T-cell (primary cell): Measurements from ENCODE around the gene CD6. TPM values are rescaled to one million over a fixed set of nuclear protein-coding genes. Genes with fewer than 3 reads are reported as not detected.

ENCODE experiments used
- ATAC-seq, 4 experiments: fragments of 200-7000 bp in 3 of 4; fragments of 150-1000 bp in 1 of 4; cut with Tn5 transposase; replicated peaks in 1 of 4; 1 replicate in 3 of 4; 2 replicates in 1 of 4; pipeline ENCODE4 v1.10.0; 2021; ENCODE audit warnings: moderate library complexity in 3 of 4, mild to moderate bottlenecking in 2 of 4, moderate number of reproducible peaks in 1 of 4
- CTCF ChIA-PET, 2 donors: fragments of 300-600 bp; sonication (Branson Sonifier 250); formaldehyde crosslinking; loops; one replicate each; lab custom pipeline; 2022; ENCODE audit warnings: antibody characterized with exemption in 2 of 2; lab: Charles Lee
- POLR2A ChIA-PET, 2 donors: fragments of 300-600 bp; sonication (Branson Sonifier 250); formaldehyde crosslinking; loops; one replicate each; lab custom pipeline; 2022; ENCODE audit warnings: antibody characterized with exemption in 2 of 2; lab: Charles Lee
- DNase-seq, 35 experiments: peaks; one replicate each; pipeline versions ENCODE4 v3.0.0 to v3.0.0-alpha.2; 2013 to 2023
- H3K27ac ChIP-seq: one replicate; pipeline ENCODE4 v1.5.1; 2013; ENCODE audit warnings: low read length
- H3K27me3 ChIP-seq, 2 experiments: replicated peaks in 1 of 2; 1 replicate in 1 of 2; 2 replicates in 1 of 2; pipeline versions ENCODE4 v1.6.1 to v1.7.0; 2013; ENCODE audit warnings: low read length in 1 of 2, mixed read lengths in 1 of 2; ENCODE audit not compliant: control insufficient read depth in 2 of 2, insufficient read depth in 2 of 2; ENCODE audit errors: extremely low read depth in 1 of 2
- H3K36me3 ChIP-seq, 2 donors: 1 replicate in 1 of 2; 2 replicates in 1 of 2; pipeline versions ENCODE4 v1.6.1 to v1.7.0; 2013; ENCODE audit warnings: low read length in 1 of 2; ENCODE audit not compliant: control insufficient read depth in 2 of 2, insufficient read depth in 1 of 2; ENCODE audit errors: extremely low read depth in 1 of 2
- H3K4me1 ChIP-seq, 2 experiments: 1 replicate in 1 of 2; 2 replicates in 1 of 2; pipeline versions ENCODE4 v1.6.1 to v1.7.0; 2013; ENCODE audit warnings: low read length in 2 of 2, mixed read lengths in 1 of 2; ENCODE audit not compliant: insufficient read depth in 2 of 2, control insufficient read depth in 1 of 2; ENCODE audit errors: extremely low read depth in 1 of 2
- H3K4me3 ChIP-seq, 2 donors: 1 replicate in 1 of 2; 2 replicates in 1 of 2; pipeline versions ENCODE4 v1.5.1 to v1.7.0; 2013; ENCODE audit warnings: mild to moderate bottlenecking in 2 of 2, low read length in 1 of 2, moderate library complexity in 1 of 2; ENCODE audit not compliant: control insufficient read depth in 1 of 2; ENCODE audit errors: extremely low read depth in 1 of 2
- H3K9me3 ChIP-seq: 2 replicates; pipeline ENCODE4 v1.7.0; 2013
- H3K27ac Mint-ChIP-seq, 2 donors: one replicate each; pipeline ENCODE4 v1.8.0; 2020 to 2021; ENCODE audit warnings: mild to moderate bottlenecking in 2 of 2, mixed read lengths in 2 of 2
- H3K27me3 Mint-ChIP-seq, 2 donors: one replicate each; pipeline ENCODE4 v1.8.0; 2021 to 2022; ENCODE audit warnings: mixed read lengths in 2 of 2
- H3K36me3 Mint-ChIP-seq: one replicate; pipeline ENCODE4 v1.8.0; 2021; ENCODE audit warnings: mixed read lengths
- H3K4me1 Mint-ChIP-seq, 3 donors: one replicate each; pipeline ENCODE4 v1.8.0; 2020 to 2022; ENCODE audit warnings: mixed read lengths in 3 of 3, mild to moderate bottlenecking in 1 of 3
- H3K4me3 Mint-ChIP-seq, 3 donors: one replicate each; pipeline ENCODE4 v1.8.0; 2020 to 2022; ENCODE audit warnings: mild to moderate bottlenecking in 3 of 3, mixed read lengths in 3 of 3, moderate library complexity in 3 of 3
- H3K9me3 Mint-ChIP-seq, 3 donors: one replicate each; pipeline ENCODE4 v1.8.0; 2020 to 2022; ENCODE audit warnings: mixed read lengths in 3 of 3
- WGBS: methylation state at CpG from one replicate; pipeline ENCODE4 v1.1.5; 2013; ENCODE audit warnings: missing lambda C conversion rate; ENCODE audit not compliant: insufficient coverage; 5-methylcytosine and 5-hydroxymethylcytosine counted together
- total RNA-seq, 35 experiments: library from RNA in 6 of 35; stranded (reverse) in 6 of 35; fragments of 120-200 nt in 1 of 35; gene quantifications; one replicate each; pipeline versions ENCODE4 v1.2.1 to v1.2.4 and lab custom pipeline; 2013 to 2026

The CD6 gene
- total RNA-seq, 5 donors from 2014 or later (not counting 1 experiment from before 2014, with no cell fraction given): 413 to 594 (median 495) TPM

DNA sequence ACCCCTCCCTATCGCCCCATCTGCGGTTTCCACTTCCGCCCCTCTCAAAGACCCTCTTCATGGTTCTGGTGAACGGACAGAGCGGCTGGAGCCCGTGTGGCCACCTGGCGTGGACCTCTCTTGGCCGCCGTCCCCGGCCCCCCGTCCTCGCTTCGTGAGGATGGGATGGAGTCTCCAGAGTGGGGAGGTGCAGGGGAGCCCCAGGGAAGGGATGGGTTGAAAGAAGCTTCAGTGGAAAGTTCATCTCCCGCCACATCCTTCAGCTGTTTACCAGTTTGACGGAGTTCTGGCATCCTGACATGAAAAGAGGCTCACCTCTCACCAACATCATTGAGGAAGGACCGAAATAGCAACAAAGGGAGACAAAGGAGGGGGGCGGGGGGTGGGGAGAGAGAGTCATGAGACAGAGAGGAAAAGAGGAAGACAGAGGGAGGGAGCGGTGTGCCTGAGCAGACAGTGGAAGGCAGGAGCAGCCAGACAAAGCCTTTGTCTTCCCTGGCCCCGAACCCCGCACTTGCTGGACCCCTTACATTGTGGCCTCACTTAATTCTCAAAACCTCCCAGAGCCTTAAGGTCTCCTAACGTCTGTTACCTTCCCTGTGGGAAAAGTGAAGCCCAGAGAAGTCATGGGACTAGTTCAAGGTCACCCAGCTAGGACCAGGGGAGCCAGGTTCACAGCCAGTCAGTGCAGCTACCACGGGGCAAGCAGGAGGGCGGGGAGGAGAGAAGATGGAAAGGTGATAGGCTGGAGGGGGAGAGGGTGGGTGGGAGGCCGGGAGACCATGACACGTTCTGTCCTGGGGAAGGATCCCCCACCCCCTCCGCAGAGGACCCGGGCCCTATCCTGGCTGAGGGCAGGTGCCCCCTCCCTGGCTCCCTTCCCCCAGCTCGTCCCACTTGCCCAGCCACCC, 54.9 kb downstream of the CD6 start:
- ChIA-PET CTCF (interaction anchor here in 1 of 2 donors (0.6 to 1.5 kb wide), 4 partner anchors 16 to 196 kb away, joined by 3 to 9 read pairs (median 3); no protein-coding TSS in a partner anchor), POLR2A (interaction anchor here (0.5 to 2.2 kb wide), 5 partner anchors 16 to 83 kb away, joined by 3 to 13 read pairs (median 3); no protein-coding TSS in a partner anchor)
- peaks cover 2% of the 10 kb centered on the region for H3K36me3 Mint-ChIP-seq
- Histone ChIP-seq H3K27me3 (no peaks in the 10 kb centered on the region), H3K36me3 (no peaks in the 10 kb centered on the region), H3K9me3 (no peaks in the 10 kb centered on the region), H3K4me3 (peak overlapping the region; percentile 29 to 53), H3K4me1 (peaks cover 60 to 83% of the 10 kb centered on the region in 2 experiments), H3K27ac (peak overlapping the region; percentile 92)
- peaks cover 86 to 98% (median 90%) of the 10 kb centered on the region in 3 donors for H3K4me1 Mint-ChIP-seq
- no peaks in the 10 kb centered on the region for H3K9me3 Mint-ChIP-seq
- peak overlapping the region; percentile 57 to 87 (median 68) for H3K4me3 Mint-ChIP-seq
- DNase-seq (peak; percentile 40 to 86 (median 61)), ATAC-seq (peak; percentile 39 to 49 (median 44))
- peak overlapping the region; percentile 93 to 94 for H3K27ac Mint-ChIP-seq
- H3K27me3 Mint-ChIP-seq: peaks cover 0 to 1% of the 10 kb centered on the region in 2 donors
- WGBS: 40% methylated on average over 2 of the region's 28 CpGs

- Mint-ChIP-seq H3K36me3 (peaks cover 2% of the 10 kb centered on the region), H3K27ac (peak overlapping the region; percentile 93 to 94), H3K27me3 (peaks cover 0 to 1% of the 10 kb centered on the region in 2 donors), H3K4me3 (peak overlapping the region; percentile 64 to 87 (median 67)), H3K9me3 (no peaks in the 10 kb centered on the region), H3K4me1 (peaks cover 82 to 98% (median 86%) of the 10 kb centered on the region in 3 donors)
- peak; percentile 22 to 29 (median 25) for ATAC-seq
- H3K27ac ChIP-seq: peak overlapping the region; percentile 92
- H3K4me3 ChIP-seq: peak overlapping the region; percentile 1 to 53
- peaks cover 53 to 74% of the 10 kb centered on the region in 2 experiments for H3K4me1 ChIP-seq
- CTCF ChIA-PET: interaction anchor here (0.7 to 1.4 kb wide), 2 partner anchors 15 to 58 kb away, joined by 3 read pairs; no protein-coding TSS in a partner anchor
- no peaks in the 10 kb centered on the region for H3K36me3 ChIP-seq
- WGBS: 40% methylated on average over 15 of the region's 17 CpGs
- no peaks in the 10 kb centered on the region for H3K9me3 ChIP-seq
- H3K27me3 ChIP-seq: no peaks in the 10 kb centered on the region
- POLR2A ChIA-PET: interaction anchor here (0.5 to 2.2 kb wide), 5 partner anchors 15 to 63 kb away, joined by 3 to 13 read pairs (median 3); no protein-coding TSS in a partner anchor
- peak in 17 of 35 experiments; percentile 33 to 63 (median 39) for DNase-seq
Observed at GRCh38 chr11:61027141-61027840, 55.8 kb downstream of the CD6 start.

DNA sequence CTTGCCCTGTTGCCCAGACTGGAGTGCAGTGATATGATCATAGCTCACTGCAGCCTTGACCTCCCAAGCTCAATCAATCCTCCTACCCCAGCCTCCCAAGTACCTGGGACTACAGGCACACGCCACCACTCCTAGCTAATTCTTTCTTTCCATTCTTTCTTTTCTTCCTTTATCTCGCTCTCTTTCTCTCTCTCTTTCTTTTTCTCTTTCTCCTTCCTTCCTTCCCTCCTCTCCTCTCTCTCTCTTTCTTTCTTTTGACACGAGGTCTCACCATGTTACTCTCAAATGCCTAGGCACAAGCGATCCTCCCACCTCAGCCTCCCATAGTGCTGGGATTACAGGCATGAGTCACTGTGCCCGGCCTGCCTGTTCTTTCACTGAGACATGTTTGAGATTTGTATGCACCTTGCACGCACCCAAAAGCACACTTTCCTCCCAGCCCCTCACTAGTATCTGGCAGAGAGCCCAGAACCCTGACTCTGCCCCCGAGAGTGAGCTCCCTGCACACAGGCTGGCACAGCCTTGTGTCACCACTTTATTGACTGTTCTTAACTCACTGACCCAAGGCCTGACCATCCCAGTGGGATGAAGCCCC, 56.8 kb downstream of the CD6 start:
- peak overlapping the region; percentile 92 for H3K27ac ChIP-seq
- 28% methylated on average over 7 of the region's 7 CpGs for WGBS
- CTCF ChIA-PET: interaction anchor here in 1 of 2 donors (0.6 to 0.7 kb wide), 2 partner anchors 59 to 111 kb away, joined by 3 read pairs; no protein-coding TSS in a partner anchor
- peak overlapping the region; percentile 93 to 94 for H3K27ac Mint-ChIP-seq
- H3K9me3 Mint-ChIP-seq: no peaks in the 10 kb centered on the region
- peaks cover 81 to 94% (median 85%) of the 10 kb centered on the region in 3 donors for H3K4me1 Mint-ChIP-seq
- H3K36me3 Mint-ChIP-seq: peaks cover 2% of the 10 kb centered on the region
- DNase-seq (peak in 19 of 35 experiments; percentile 9 to 73 (median 40)), ATAC-seq (peak in 3 of 4 experiments; percentile 21 to 43 (median 33))
- POLR2A ChIA-PET: interaction anchor here (0.5 to 1.3 kb wide), 6 partner anchors 8 to 155 kb away, joined by 3 to 5 read pairs (median 4); no protein-coding TSS in a partner anchor
- peaks cover 45 to 64% of the 10 kb centered on the region in 2 experiments for H3K4me1 ChIP-seq
- peak overlapping the region in 1 of 2 donors; percentile 53 for H3K4me3 ChIP-seq
- H3K4me3 Mint-ChIP-seq: peak overlapping the region; percentile 64 to 87 (median 67)
- H3K27me3 ChIP-seq: no peaks in the 10 kb centered on the region
- no peaks in the 10 kb centered on the region for H3K36me3 ChIP-seq
- no peaks in the 10 kb centered on the region for H3K9me3 ChIP-seq
- peaks cover 0 to 1% of the 10 kb centered on the region in 2 donors for H3K27me3 Mint-ChIP-seq

DNA sequence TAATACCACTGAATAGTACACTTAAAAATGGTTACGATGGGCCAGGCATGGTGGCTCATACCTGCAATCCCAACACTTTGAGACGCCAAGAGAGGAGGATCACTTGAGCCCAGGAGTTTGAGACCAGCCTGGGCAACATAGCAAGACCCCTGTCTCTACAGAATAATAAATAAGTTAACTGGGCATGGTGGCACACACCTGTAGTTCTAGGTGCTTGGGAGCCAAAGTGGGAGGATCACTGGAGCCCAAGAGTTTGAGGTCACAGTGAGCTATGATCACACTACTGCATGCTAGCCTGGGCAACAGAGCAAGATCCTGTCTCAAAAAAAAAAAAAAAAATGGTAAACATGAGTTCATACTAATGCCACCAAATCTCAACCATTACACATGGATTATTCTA, 61.3 kb downstream of the CD6 start:
- H3K27ac ChIP-seq: no peak overlapping the region
- Mint-ChIP-seq H3K27ac (no peak overlapping the region), H3K36me3 (peaks cover 5% of the 10 kb centered on the region), H3K9me3 (no peaks in the 10 kb centered on the region), H3K27me3 (peaks cover 0 to 1% of the 10 kb centered on the region in 2 donors), H3K4me1 (peaks cover 68 to 75% (median 74%) of the 10 kb centered on the region in 3 donors), H3K4me3 (no peak overlapping the region)
- H3K9me3 ChIP-seq: no peaks in the 10 kb centered on the region
- ChIA-PET CTCF (no interaction called here), POLR2A (interaction anchor here in 1 of 2 donors (0.7 to 1.7 kb wide), 2 partner anchors 9 to 13 kb away, joined by 3 to 15 read pairs; no protein-coding TSS in a partner anchor)
- H3K27me3 ChIP-seq: no peaks in the 10 kb centered on the region
- no peak overlapping the region for H3K4me3 ChIP-seq
- H3K36me3 ChIP-seq: peaks cover 0 to 2% of the 10 kb centered on the region in 2 donors
- no peak for DNase-seq
- H3K4me1 ChIP-seq: peaks cover 22 to 56% of the 10 kb centered on the region in 2 experiments
- 100% methylated on average over 1 of the region's 2 CpGs for WGBS
- ATAC-seq: no peak

DNA sequence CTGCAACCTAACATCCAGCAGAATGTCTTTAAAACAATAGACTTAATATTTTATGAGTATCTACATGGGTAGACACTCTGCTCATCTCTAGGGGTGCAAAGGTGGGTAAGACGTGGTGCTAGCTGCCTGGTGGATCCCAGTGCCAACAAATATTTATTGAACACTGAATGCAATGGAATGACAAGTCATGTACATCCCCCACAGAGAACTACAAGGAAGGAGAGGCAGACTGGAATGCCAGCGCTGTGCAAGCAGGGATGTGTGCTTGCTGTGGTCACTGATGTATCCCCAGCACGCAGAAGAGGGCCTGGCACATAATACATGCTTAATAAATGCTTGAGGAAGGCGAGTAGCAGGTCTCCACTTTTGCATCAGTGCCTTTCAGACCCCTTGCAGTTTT, 61.9 kb downstream of the CD6 start:
- Histone ChIP-seq H3K4me1 (peaks cover 16 to 54% of the 10 kb centered on the region in 2 experiments), H3K36me3 (peaks cover 0 to 2% of the 10 kb centered on the region in 2 donors), H3K27ac (no peak overlapping the region), H3K27me3 (no peaks in the 10 kb centered on the region), H3K4me3 (no peak overlapping the region), H3K9me3 (no peaks in the 10 kb centered on the region)
- no peak for DNase-seq
- ChIA-PET CTCF (no interaction called here), POLR2A (interaction anchor here in 1 of 2 donors (1.7 kb wide), 1 partner anchor 8 kb away, joined by 15 read pairs; no protein-coding TSS in a partner anchor)
- H3K4me3 Mint-ChIP-seq: no peak overlapping the region
- H3K9me3 Mint-ChIP-seq: no peaks in the 10 kb centered on the region
- H3K36me3 Mint-ChIP-seq: peaks cover 5% of the 10 kb centered on the region
- H3K4me1 Mint-ChIP-seq: peaks cover 63 to 75% (median 69%) of the 10 kb centered on the region in 3 donors
- no peak overlapping the region for H3K27ac Mint-ChIP-seq
- WGBS: 100% methylated on average over 1 of the region's 4 CpGs
- H3K27me3 Mint-ChIP-seq: no peaks in the 10 kb centered on the region
- ATAC-seq: no peak
